ENCODE results near the gene HS3ST2. TPM values are rescaled to one million over a fixed set of nuclear protein-coding genes. Genes with fewer than 3 reads are reported as not detected.

HS3ST2 gene
- polyA plus RNA-seq, 2 of the 4 experiments (the other 2 are of a cell fraction): not detected

- ChIA-PET POLR2A (no interaction called here), CTCF (no interaction called here)
- 2% methylated on average over 3 of the region's 3 CpGs for WGBS (ENCODE audit: missing lambda C conversion rate)
- peaks cover 3% of the 10 kb centered on the region; the same call in 1 of the 3 replicates for H3K9me3 ChIP-seq
- no peak overlapping the region for H3K4me2 ChIP-seq
- FAIRE-seq (no peak), ATAC-seq (no peak), DNase-seq (ENCODE audit: low read depth in 1 of 2, low spot score in 1 of 2) (no peak)
- H3K4me3 ChIP-seq: no peak overlapping the region
- no peak overlapping the region for H3K27ac ChIP-seq
- TF ChIP-seq RAD21 (conservative IDR thresholded peaks at IDR 0.05 in 1 of 2, IDR thresholded peaks at IDR 0.05 in 1 of 2) (no peak), POLR2AphosphoS2 (conservative IDR thresholded peaks at IDR 0.05; ENCODE audit: low read length) (no peak), FOSL2 (IDR thresholded peaks at IDR 0.05) (no peak), FOSL2 (CRISPR knock-in tag; IDR thresholded peaks at IDR 0.05) (no peak), NPAS2 (CRISPR knock-in tag; IDR thresholded peaks at IDR 0.05; ENCODE audit: borderline replicate concordance) (no peak), E2F6 (IDR thresholded peaks at IDR 0.05; ENCODE audit: borderline replicate concordance, low read depth) (no peak), EP300 (IDR thresholded peaks at IDR 0.05) (no peak), ZNF302 (CRISPR knock-in tag; IDR thresholded peaks at IDR 0.05) (no peak), ZFP36 (IDR thresholded peaks at IDR 0.05; ENCODE audit: borderline replicate concordance, partially characterized antibody) (no peak), TP53 (CRISPR knock-in tag; IDR thresholded peaks at IDR 0.05) (no peak), CEBPB (IDR thresholded peaks at IDR 0.05) (no peak), ZSCAN20 (CRISPR knock-in tag; IDR thresholded peaks at IDR 0.05) (no peak), SMC3 (IDR thresholded peaks at IDR 0.05) (no peak), POLR2A (IDR thresholded peaks at IDR 0.05; ENCODE audit: low read length) (no peak), HEYL (CRISPR knock-in tag; IDR thresholded peaks at IDR 0.05) (no peak), FOSB (CRISPR knock-in tag; IDR thresholded peaks at IDR 0.05) (no peak), KDM1A (IDR thresholded peaks at IDR 0.05; ENCODE audit: low read depth) (no peak), CHD2 (IDR thresholded peaks at IDR 0.05; ENCODE audit: low read length, partially characterized antibody) (no peak), HDAC2 (IDR thresholded peaks at IDR 0.05) (no peak), MAFK (IDR thresholded peaks at IDR 0.05; ENCODE audit: partially characterized antibody) (no peak)
- no peaks in the 10 kb centered on the region for H3K4me1 ChIP-seq
Observed at GRCh38 chr16:22929461-22929860, 115.5 kb downstream of the HS3ST2 start.

GRCh38 chr16:22932032-22932771 is 118.2 kb downstream of the HS3ST2 start:
- Histone ChIP-seq H3K4me1 (no peaks in the 10 kb centered on the region), H3K4me2 (no peak overlapping the region), H3K4me3 (no peak overlapping the region), H3K27ac (no peak overlapping the region), H3K9me3 (no peaks in the 10 kb centered on the region)
- CTCF ChIA-PET: interaction anchor here (1.0 to 1.2 kb wide), 2 partner anchors 16 to 18 kb away, joined by 3 read pairs; no protein-coding TSS in a partner anchor
- DNase-seq (ENCODE audit: low read depth in 1 of 2, low spot score in 1 of 2) (no peak), ATAC-seq (no peak), FAIRE-seq (no peak)
- POLR2A ChIA-PET: no interaction called here
- 40% methylated on average over 8 of the region's 8 CpGs for WGBS (ENCODE audit: missing lambda C conversion rate)
- no peak for TF ChIP-seq MAFK (IDR thresholded peaks at IDR 0.05; ENCODE audit: partially characterized antibody)
- no peak for TF ChIP-seq HES2 (IDR thresholded peaks at IDR 0.05)
- no peak for TF ChIP-seq CBX8 (IDR thresholded peaks at IDR 0.05)
- TF ChIP-seq CBX2 (IDR thresholded peaks at IDR 0.05; ENCODE audit: borderline replicate concordance, low read depth): no peak
- no peak for TF ChIP-seq NPAS2 (CRISPR knock-in tag; IDR thresholded peaks at IDR 0.05; ENCODE audit: borderline replicate concordance)
- no peak for TF ChIP-seq ELK1 (IDR thresholded peaks at IDR 0.05; ENCODE audit: low read depth, low read length)

GRCh38 chr16:22933173-22933572 is 119.2 kb downstream of the HS3ST2 start:
- POLR2A ChIA-PET: no interaction called here
- H3K4me1 ChIP-seq: no peaks in the 10 kb centered on the region
- WGBS (ENCODE audit: missing lambda C conversion rate): 0% methylated on average over 2 of the region's 2 CpGs
- H3K27ac ChIP-seq: no peak overlapping the region
- no peak overlapping the region for H3K4me2 ChIP-seq
- 0 out of 6 replicates have a peak, but pooled peaks of 1 of the 2 experiments have one; percentile 54 for ATAC-seq
- no peak overlapping the region for H3K4me3 ChIP-seq
- FAIRE-seq: no peak
- no peak for DNase-seq (ENCODE audit: low read depth in 1 of 2, low spot score in 1 of 2)
- no peaks in the 10 kb centered on the region for H3K9me3 ChIP-seq
- CTCF ChIA-PET: no interaction called here
- no peak for TF ChIP-seq BCL3 (IDR thresholded peaks at IDR 0.05)
- TF ChIP-seq POLR2AphosphoS2 (conservative IDR thresholded peaks at IDR 0.05; ENCODE audit: low read length): no peak
- TF ChIP-seq HES2 (IDR thresholded peaks at IDR 0.05): no peak
- no peak for TF ChIP-seq ZC3H11A (IDR thresholded peaks at IDR 0.05)
- no peak for TF ChIP-seq MAZ (IDR thresholded peaks at IDR 0.05; ENCODE audit: borderline replicate concordance, low read depth, low read length)
- no peak for TF ChIP-seq HMGXB4 (CRISPR knock-in tag; IDR thresholded peaks at IDR 0.05; ENCODE audit: borderline replicate concordance)
- TF ChIP-seq E2F6 (IDR thresholded peaks at IDR 0.05; ENCODE audit: borderline replicate concordance, low read depth): no peak
- no peak for TF ChIP-seq CEBPB (IDR thresholded peaks at IDR 0.05)
- TF ChIP-seq NFE2L2 (conservative IDR thresholded peaks at IDR 0.05; ENCODE audit: low read length): no peak

Measured in A549 (cell line).